GM12878 (cell line): ENCODE results near the gene SPRED2. TPM values are rescaled to one million over a fixed set of nuclear protein-coding genes. Genes with fewer than 3 reads are reported as not detected.

Experiments
- ATAC-seq: fragments of 200-7000 bp; cut with Tn5 transposase; 3 replicates; pipeline ENCODE4 v1.9.1; 2020; ENCODE audit warnings: mild to moderate bottlenecking, moderate library complexity
- BruUV-seq: library from RNA; stranded (reverse); fragments of 400-500 nt; replicated peaks from 2 replicates; lab custom pipeline; 2021; lab: Mats Ljungman, UMichigan
- CTCF ChIA-PET: fragments of 300-600 bp; sonication (Branson Sonifier 250); formaldehyde crosslinking; extraction: SDS; loops from one replicate; lab custom pipeline; 2021; ENCODE audit warnings: inconsistent platforms; lab: Yijun Ruan, JAX
- POLR2A ChIA-PET: fragments of 350-600 bp; formaldehyde crosslinking; extraction: SDS; loops from one replicate; lab custom pipeline; 2021; ENCODE audit warnings: inconsistent platforms; lab: Charles Lee
- RAD21 ChIA-PET: fragments of 300-600 bp; sonication (Branson Sonifier 250); formaldehyde crosslinking; loops from one replicate; lab custom pipeline; 2023; ENCODE audit warnings: antibody characterized with exemption; ENCODE audit not compliant: unreplicated experiment; lab: Charles Lee
- SMC1A ChIA-PET: fragments of 300-600 bp; sonication (Branson Sonifier 250); formaldehyde crosslinking; loops from one replicate; lab custom pipeline; 2023; ENCODE audit not compliant: unreplicated experiment, uncharacterized antibody; lab: Charles Lee
- DNase-seq: peaks from one replicate; pipeline ENCODE4 v3.0.0-alpha.2; 2011; ENCODE audit warnings: low read depth, low spot score
- FAIRE-seq: peaks from 3 replicates; lab custom pipeline; 2011; peaks lifted over from hg19 to GRCh38; lab: Jason Lieb, UNC
- H2AFZ ChIP-seq: 2 replicates; pipeline ENCODE4 v1.6.0; 2011; ENCODE audit warnings: low read depth, low read length, control low read depth; ENCODE audit not compliant: control insufficient read depth
- H3K27ac ChIP-seq: 2 replicates; pipeline ENCODE4 v1.5.1; 2011; ENCODE audit warnings: control low read depth; ENCODE audit not compliant: control insufficient read depth, insufficient read depth
- H3K27me3 ChIP-seq, 2 experiments: replicated peaks in 1 of 2; 2 replicates each; pipeline versions ENCODE4 v1.6.0 to v1.6.1; 2011; ENCODE audit warnings: low read length in 1 of 2; ENCODE audit not compliant: control insufficient read depth in 2 of 2, insufficient read depth in 2 of 2
- H3K36me3 ChIP-seq, 2 experiments: 2 replicates each; pipeline ENCODE4 v1.5.1; 2011; ENCODE audit warnings: low read length in 1 of 2; ENCODE audit not compliant: control insufficient read depth in 2 of 2, insufficient read depth in 2 of 2
- H3K4me1 ChIP-seq: 2 replicates; pipeline ENCODE4 v1.6.1; 2011; ENCODE audit warnings: mild to moderate bottlenecking, low read length, moderate library complexity, mixed read lengths; ENCODE audit not compliant: control insufficient read depth, insufficient read depth
- H3K4me2 ChIP-seq: 2 replicates; pipeline ENCODE4 v1.6.0; 2011; ENCODE audit warnings: control low read depth; ENCODE audit not compliant: control insufficient read depth, insufficient read depth
- H3K4me3 ChIP-seq: fragments of 200-600 bp; sonication (generic); 2 replicates; pipeline ENCODE4 v1.5.1; 2016
- H3K79me2 ChIP-seq: 2 replicates; pipeline ENCODE4 v1.6.0; 2011; ENCODE audit warnings: low read length; ENCODE audit not compliant: control insufficient read depth, insufficient read depth
- H3K9ac ChIP-seq: 2 replicates; pipeline ENCODE4 v1.8.0; 2011; ENCODE audit warnings: low read length, control low read depth, mixed read lengths; ENCODE audit not compliant: control insufficient read depth, insufficient read depth
- H3K9me3 ChIP-seq: replicated peaks from 3 replicates; pipeline ENCODE4 v1.5.1; 2011; ENCODE audit warnings: mild to moderate bottlenecking, low read length; ENCODE audit not compliant: control insufficient read depth, insufficient read depth
- H4K20me1 ChIP-seq: 2 replicates; pipeline ENCODE4 v1.6.0; 2011; ENCODE audit not compliant: control insufficient read depth, insufficient read depth
- CREM ChIP-seq: IDR thresholded peaks from 2 replicates; pipeline ENCODE4 v1.6.1; 2014; ENCODE audit warnings: antibody characterized with exemption, low read depth
- PAX5 ChIP-seq: IDR thresholded peaks from 2 replicates; pipeline ENCODE4 v1.6.1; 2011; ENCODE audit warnings: low read depth, low read length, borderline replicate concordance
- SIN3A ChIP-seq: IDR thresholded peaks from 2 replicates; pipeline ENCODE4 v1.6.1; 2012; ENCODE audit warnings: low read depth, low read length, improper control_type of control experiment
- SPI1 ChIP-seq: IDR thresholded peaks from 2 replicates; pipeline ENCODE4 v1.6.1; 2011; ENCODE audit warnings: low read depth, mild to moderate bottlenecking, low read length, moderate library complexity, borderline replicate concordance; ENCODE audit not compliant: insufficient read depth
- ZSCAN29 ChIP-seq: fragments of 450-650 bp; IDR thresholded peaks from 2 replicates; pipeline ENCODE4 v1.6.1; 2017; ENCODE audit warnings: mild to moderate bottlenecking, moderate library complexity
- WGBS: methylation state at CpG from one replicate; pipeline ENCODE4 v1.1.6; 2016; ENCODE audit warnings: low lambda C conversion rate; ENCODE audit not compliant: insufficient replicate concordance, insufficient coverage; ENCODE audit errors: missing lambda C conversion rate; 5-methylcytosine and 5-hydroxymethylcytosine counted together
- in situ Hi-C: fragments of 300-500 bp; cut with MboI; formaldehyde crosslinking; loops from 9 replicates; pipeline ENCODE4 v1.14.3; 2018; ENCODE audit warnings: mixed read lengths
- intact Hi-C: fragments of 100-400 bp; cut with micrococcal nuclease; formaldehyde crosslinking; loops from one replicate; pipeline ENCODE4 v1.14.2; 2022; ENCODE audit not compliant: unreplicated experiment
- polyA plus RNA-seq, 11 experiments: library from polyadenylated mRNA; depleted of rRNA in 4 of 11; unstranded in 6 of 11; stranded (reverse) in 5 of 11; fragments of >200 nt; fragmentation: Nextera tagmentation in 4 of 11; fragmentation: Illumina TruSeq in 1 of 11; extraction: Ambion mirVana in 4 of 11; extraction: Trizol in 1 of 11; gene quantifications; 1 replicate in 1 of 11; 2 replicates in 10 of 11; pipeline versions ENCODE4 v1.2.1 to v1.2.3, GENCODE V29; 2011 to 2016; ENCODE audit warnings: inconsistent platforms in 2 of 11, missing spikeins in 2 of 11, low read depth in 1 of 11
- total RNA-seq, 4 experiments: library from RNA; depleted of rRNA in 3 of 4; stranded (reverse); fragments of >200 nt in 3 of 4; fragmentation: Illumina TruSeq in 1 of 4; extraction: Trizol in 1 of 4; gene quantifications; 2 replicates each; pipeline versions ENCODE4 v1.2.1 to v1.2.3, GENCODE V29; 2013 to 2021
- TF ChIP-seq, protein P1 (sequence below): IDR thresholded peaks from 2 replicates; pipeline ENCODE4 v1.6.1; 2011; ENCODE audit warnings: low read depth, low read length, improper control_type of control experiment, borderline replicate concordance

The SPRED2 gene
- total and polyA plus RNA-seq, 10 of the 15 experiments (the other 5 are each of a cell fraction or from before 2014, with no cell fraction given) = 3.0 to 23.9 (median 9.7) TPM

DNA sequence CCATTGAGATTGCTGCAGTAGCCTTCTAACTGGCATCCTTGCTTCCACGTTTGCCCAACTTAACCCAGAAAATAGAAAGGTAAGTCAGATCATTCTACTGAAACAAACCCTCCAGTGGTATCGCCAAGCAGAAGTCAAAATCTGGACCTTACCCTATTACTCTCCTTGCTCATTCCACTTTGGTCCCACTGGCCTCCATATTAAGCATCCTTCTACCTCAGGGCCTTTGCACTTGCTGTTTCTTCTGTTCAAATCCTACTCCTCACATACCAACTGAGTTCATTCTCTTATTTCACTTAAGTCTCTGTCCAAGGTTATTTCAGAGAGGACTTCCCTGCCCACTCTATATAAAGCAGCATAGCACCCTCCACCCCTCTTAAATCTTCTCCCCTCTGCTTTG, 84.5 kb downstream of the SPRED2 start:
- Histone ChIP-seq H3K9ac (no peak overlapping the region), H3K4me3 (no peak overlapping the region), H3K27ac (no peak overlapping the region), H3K27me3 (no peaks in the 10 kb centered on the region), H3K4me2 (no peak overlapping the region), H3K9me3 (no peaks in the 10 kb centered on the region), H3K79me2 (no peaks in the 10 kb centered on the region), H2AFZ (no peak overlapping the region), H3K36me3 (no peaks in the 10 kb centered on the region), H4K20me1 (no peaks in the 10 kb centered on the region), H3K4me1 (peaks cover 23% of the 10 kb centered on the region)
- ATAC-seq = no peak
- DNase-seq = no peak
- CTCF ChIA-PET = no interaction called here
- BruUV-seq = no TSS peak
- TF ChIP-seq CREM (no peak), ZSCAN29 (no peak), SPI1 (no peak)
- in situ Hi-C loops = no loop called here
- WGBS = 23% methylated on average over 2 of the region's 2 CpGs
- SMC1A ChIA-PET = no interaction called here
- POLR2A ChIA-PET = interaction anchor here (1.3 kb wide), 1 partner anchor 25 kb away, joined by 3 read pairs; no protein-coding TSS in a partner anchor
- intact Hi-C loops = no loop called here
- RAD21 ChIA-PET = no interaction called here
- no peak for FAIRE-seq

- RAD21 ChIA-PET = no interaction called here
- no peak for FAIRE-seq
Measured at GRCh38 chr2:65345631-65346030, 86.8 kb downstream of the SPRED2 start.

More at GRCh38 chr2:65345631-65346030, 86.8 kb downstream of the SPRED2 start:
- ATAC-seq (no peak), DNase-seq (no peak)
- Histone ChIP-seq H3K4me3 (no peak overlapping the region), H4K20me1 (no peaks in the 10 kb centered on the region), H3K9ac (no peak overlapping the region), H3K27ac (no peak overlapping the region), H3K27me3 (no peaks in the 10 kb centered on the region), H3K79me2 (no peaks in the 10 kb centered on the region), H3K4me1 (peaks cover 16% of the 10 kb centered on the region), H2AFZ (no peak overlapping the region), H3K36me3 (no peaks in the 10 kb centered on the region; a peak in 1 of 4 replicates), H3K4me2 (no peak overlapping the region), H3K9me3 (no peaks in the 10 kb centered on the region)
- in situ Hi-C loops (no loop called here), intact Hi-C loops (no loop called here)
- WGBS = 66% methylated on average over 3 of the region's 3 CpGs
- CTCF ChIA-PET = interaction anchor here (0.7 kb wide), 1 partner anchor 83 kb away, joined by 3 read pairs; no protein-coding TSS in a partner anchor
- POLR2A ChIA-PET = no interaction called here
- no TSS peak for BruUV-seq
- no peak for TF ChIP-seq PAX5
- no peak for TF ChIP-seq SIN3A
- TF ChIP-seq, protein P1, sequence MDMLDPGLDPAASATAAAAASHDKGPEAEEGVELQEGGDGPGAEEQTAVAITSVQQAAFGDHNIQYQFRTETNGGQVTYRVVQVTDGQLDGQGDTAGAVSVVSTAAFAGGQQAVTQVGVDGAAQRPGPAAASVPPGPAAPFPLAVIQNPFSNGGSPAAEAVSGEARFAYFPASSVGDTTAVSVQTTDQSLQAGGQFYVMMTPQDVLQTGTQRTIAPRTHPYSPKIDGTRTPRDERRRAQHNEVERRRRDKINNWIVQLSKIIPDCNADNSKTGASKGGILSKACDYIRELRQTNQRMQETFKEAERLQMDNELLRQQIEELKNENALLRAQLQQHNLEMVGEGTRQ = no peak
- SMC1A ChIA-PET = no interaction called here
